ENCODE data around the gene UQCC2. TPM values are rescaled to one million over a fixed set of nuclear protein-coding genes. Genes with fewer than 3 reads are reported as not detected.

Gene UQCC2
- total RNA-seq, 4 donors from 2014 or later: 21.1 to 74.7 (median 32.7) TPM

DNA sequence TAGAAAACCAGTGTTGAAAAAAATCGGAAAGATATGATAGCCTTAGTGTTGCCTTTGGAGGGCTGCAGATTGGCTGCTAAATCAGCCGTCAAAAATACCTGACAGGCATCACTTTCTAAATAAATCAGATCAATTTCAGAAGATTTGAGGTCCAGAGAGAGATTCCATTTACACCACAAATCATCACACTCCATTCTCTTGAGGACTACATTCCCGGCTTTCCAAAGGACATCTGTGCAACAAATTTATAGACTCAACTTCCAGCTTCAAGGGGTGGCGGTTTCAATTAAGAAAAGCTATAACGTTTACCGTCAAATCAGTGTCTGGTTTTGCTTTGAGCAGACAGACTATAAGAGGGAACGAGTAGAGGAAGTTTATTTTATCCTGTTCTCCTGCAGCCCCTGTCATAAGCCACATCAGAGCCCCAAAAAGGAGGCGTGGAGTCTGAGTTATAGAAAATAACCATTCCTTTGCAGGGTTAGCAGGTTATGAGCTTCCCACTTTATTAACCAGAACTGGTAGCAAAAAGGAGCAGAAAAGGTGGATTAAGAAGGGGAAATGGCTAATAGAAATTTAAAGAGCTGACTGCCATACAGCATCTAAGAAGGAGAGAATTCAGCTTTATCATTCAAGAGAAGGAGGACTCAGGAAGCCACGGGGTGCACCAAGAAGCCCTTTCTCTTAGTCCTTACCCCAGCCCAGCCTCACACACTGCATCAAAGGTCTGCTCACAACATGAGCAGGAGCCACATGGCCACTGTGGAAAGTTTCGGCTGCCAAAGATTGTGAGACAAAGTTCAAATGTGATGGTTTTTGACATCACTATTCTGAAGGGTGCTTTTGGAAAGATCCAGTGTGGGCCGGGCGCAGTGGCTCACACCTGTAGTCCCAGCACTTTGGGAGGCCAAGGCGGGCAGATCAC, 12.9 kb upstream of the UQCC2 start:
- H3K27me3 ChIP-seq: no peaks in the 10 kb centered on the region
- peak overlapping the region; percentile 65 to 76 (median 72) for H3K27ac ChIP-seq
- 69 to 71% methylated on average over 13 of the region's 13 CpGs for WGBS, 2 donors
- no peak for TF ChIP-seq POLR2A (IDR thresholded peaks at IDR 0.05)
- TF ChIP-seq, protein P1, sequence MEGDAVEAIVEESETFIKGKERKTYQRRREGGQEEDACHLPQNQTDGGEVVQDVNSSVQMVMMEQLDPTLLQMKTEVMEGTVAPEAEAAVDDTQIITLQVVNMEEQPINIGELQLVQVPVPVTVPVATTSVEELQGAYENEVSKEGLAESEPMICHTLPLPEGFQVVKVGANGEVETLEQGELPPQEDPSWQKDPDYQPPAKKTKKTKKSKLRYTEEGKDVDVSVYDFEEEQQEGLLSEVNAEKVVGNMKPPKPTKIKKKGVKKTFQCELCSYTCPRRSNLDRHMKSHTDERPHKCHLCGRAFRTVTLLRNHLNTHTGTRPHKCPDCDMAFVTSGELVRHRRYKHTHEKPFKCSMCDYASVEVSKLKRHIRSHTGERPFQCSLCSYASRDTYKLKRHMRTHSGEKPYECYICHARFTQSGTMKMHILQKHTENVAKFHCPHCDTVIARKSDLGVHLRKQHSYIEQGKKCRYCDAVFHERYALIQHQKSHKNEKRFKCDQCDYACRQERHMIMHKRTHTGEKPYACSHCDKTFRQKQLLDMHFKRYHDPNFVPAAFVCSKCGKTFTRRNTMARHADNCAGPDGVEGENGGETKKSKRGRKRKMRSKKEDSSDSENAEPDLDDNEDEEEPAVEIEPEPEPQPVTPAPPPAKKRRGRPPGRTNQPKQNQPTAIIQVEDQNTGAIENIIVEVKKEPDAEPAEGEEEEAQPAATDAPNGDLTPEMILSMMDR (IDR thresholded peaks at IDR 0.05): no peak
- H3K4me1 ChIP-seq: peaks cover 49 to 58% of the 10 kb centered on the region in 2 donors
- intact Hi-C loops (cut with DNase I): no loop called here
- no peaks in the 10 kb centered on the region for H3K36me3 ChIP-seq
- no peak for DNase-seq
- H3K9me3 ChIP-seq: no peaks in the 10 kb centered on the region
- no peak overlapping the region for H3K4me3 ChIP-seq (replicated peaks in 1 of 3)

DNA sequence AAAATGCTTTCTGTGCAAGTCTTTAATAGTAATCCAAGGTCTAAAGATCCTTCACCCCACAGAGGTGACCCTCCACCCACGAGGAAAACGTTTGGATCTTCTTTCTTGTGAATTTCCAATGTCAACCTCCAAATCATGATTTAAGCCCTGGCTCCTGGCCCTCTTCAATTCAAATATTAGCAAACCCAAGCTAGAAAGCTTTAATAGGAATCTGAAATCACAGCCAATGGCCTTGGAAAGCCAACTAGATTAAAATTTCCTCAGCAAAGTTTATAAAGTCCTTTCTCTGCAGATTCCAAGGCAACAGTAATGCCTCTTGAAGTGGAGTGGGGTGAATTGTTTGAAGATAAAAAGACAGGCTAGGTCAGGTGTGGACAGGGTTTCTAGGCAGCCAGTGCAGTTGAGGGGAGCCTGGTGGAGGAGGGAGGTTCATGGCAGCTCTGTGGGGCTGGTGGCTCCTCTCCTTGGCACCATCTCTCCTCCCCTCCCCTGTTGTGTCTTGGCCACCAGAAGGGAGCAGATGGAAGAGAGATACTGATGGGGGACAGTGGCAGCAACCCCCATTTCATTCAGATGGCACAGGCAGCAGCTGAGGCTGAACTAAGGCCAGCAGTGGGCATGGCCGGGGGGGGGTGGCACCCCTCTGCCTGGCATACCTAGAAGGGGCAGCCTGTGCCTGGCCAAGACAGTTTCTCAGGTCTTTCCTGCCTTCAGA, 12.0 kb upstream of the UQCC2 start:
- no peak overlapping the region for H3K4me3 ChIP-seq (replicated peaks in 1 of 3)
- H3K36me3 ChIP-seq: no peaks in the 10 kb centered on the region
- peak in 1 of 2 donors; percentile 17 for TF ChIP-seq POLR2A (IDR thresholded peaks at IDR 0.05)
- TF ChIP-seq, protein P1 (IDR thresholded peaks at IDR 0.05): no peak
- H3K9me3 ChIP-seq: no peaks in the 10 kb centered on the region
- H3K27ac ChIP-seq: peak overlapping the region; percentile 65 to 76 (median 72)
- DNase-seq: peak; percentile 62 to 70
- H3K4me1 ChIP-seq: peaks cover 51 to 61% of the 10 kb centered on the region in 2 donors
- intact Hi-C loops (cut with DNase I): no loop called here
- H3K27me3 ChIP-seq: no peaks in the 10 kb centered on the region
- WGBS, 2 donors: 18 to 30% methylated on average over 3 of the region's 3 CpGs

DNA sequence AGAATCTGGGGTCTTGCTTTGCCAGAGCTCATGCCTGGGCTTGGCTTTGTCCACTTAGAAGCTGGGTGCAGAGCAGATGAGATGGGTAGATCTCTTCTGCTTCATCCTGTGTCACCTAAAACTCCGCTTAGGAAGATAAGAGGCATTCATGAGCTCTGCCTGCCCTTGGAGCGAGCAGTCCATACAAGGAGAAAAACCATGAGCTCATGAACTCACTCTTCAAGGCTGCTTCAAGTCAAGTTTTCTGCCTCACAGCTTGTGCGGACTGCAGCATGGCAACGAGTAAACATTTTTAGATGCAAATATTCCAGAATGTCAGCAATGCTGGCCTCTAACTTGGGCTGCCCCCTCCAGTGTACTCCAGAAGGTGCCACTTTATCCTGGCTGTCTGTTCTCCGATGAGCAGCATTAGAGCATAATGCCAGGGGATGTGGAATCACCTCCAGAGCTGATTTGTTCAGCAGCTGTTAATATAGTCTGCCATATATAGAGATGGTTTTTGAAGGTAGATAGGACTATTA, 10.7 kb upstream of the UQCC2 start:
- H3K4me1 ChIP-seq: peaks cover 48 to 70% of the 10 kb centered on the region in 2 donors
- no peak overlapping the region for H3K4me3 ChIP-seq (replicated peaks in 1 of 3)
- H3K27ac ChIP-seq: peak overlapping the region in 2 of 3 donors; percentile 62 to 72
- no peaks in the 10 kb centered on the region for H3K27me3 ChIP-seq
- WGBS, 2 donors: 84% methylated on average over 5 of the region's 5 CpGs
- no peak for DNase-seq
- no peaks in the 10 kb centered on the region for H3K36me3 ChIP-seq
- TF ChIP-seq, protein P1 (IDR thresholded peaks at IDR 0.05): no peak
- no peak for TF ChIP-seq POLR2A (IDR thresholded peaks at IDR 0.05)
- no peaks in the 10 kb centered on the region for H3K9me3 ChIP-seq
- intact Hi-C loops (cut with DNase I): no loop called here

DNA sequence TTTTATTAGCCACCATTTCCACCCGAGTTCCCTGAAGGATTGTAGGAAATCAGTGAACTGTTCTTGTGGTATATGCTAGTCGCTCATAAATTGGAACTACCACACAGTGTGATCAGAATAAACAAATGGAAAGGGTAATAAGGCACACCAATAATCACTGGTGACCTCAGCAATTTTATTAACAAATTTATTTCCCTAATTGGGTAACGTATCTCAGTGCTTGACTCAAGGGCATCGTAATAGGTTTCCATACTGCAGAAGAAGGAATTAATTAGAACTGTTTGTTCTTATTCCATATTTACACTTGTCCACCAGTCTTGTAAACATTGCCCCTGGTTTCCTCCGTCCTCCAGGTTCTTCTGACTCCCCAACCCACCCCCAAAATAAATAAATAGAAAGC, 10.0 kb upstream of the UQCC2 start:
- Histone ChIP-seq H3K4me3 (replicated peaks in 1 of 3) (no peak overlapping the region), H3K27me3 (no peaks in the 10 kb centered on the region), H3K36me3 (no peaks in the 10 kb centered on the region), H3K9me3 (no peaks in the 10 kb centered on the region), H3K4me1 (peaks cover 55 to 77% of the 10 kb centered on the region in 2 donors), H3K27ac (peak overlapping the region; percentile 52 to 72 (median 62))
- intact Hi-C loops (cut with DNase I): no loop called here
- WGBS, 2 donors: 70 to 80% methylated on average over 5 of the region's 5 CpGs
- no peak for DNase-seq
- no peak for TF ChIP-seq POLR2A (IDR thresholded peaks at IDR 0.05)
- TF ChIP-seq, protein P1 (IDR thresholded peaks at IDR 0.05): no peak
